Bronchial epithelial cell (primary cell): Measurements from ENCODE around the gene LRP1B. TPM values are rescaled to one million over a fixed set of nuclear protein-coding genes. Genes with fewer than 3 reads are reported as not detected.
A peak's percentile ranks its signal among the peaks of the same experiment; 100 is the strongest.

Source experiments
- DNase-seq: peaks from one replicate; pipeline ENCODE4 v3.0.0-alpha.2; 2010; ENCODE audit warnings: low read depth
- FAIRE-seq: peaks from 2 replicates; lab custom pipeline; 2011; peaks lifted over from hg19 to GRCh38; lab: Jason Lieb, UNC
- H3K27me3 ChIP-seq: 2 replicates; pipeline ENCODE4 v1.5.1; 2011; ENCODE audit warnings: low read length; ENCODE audit not compliant: control insufficient read depth, insufficient read depth
- H3K36me3 ChIP-seq: 2 replicates; pipeline ENCODE4 v1.5.1; 2011; ENCODE audit warnings: low read length; ENCODE audit not compliant: control insufficient read depth, insufficient read depth
- H3K4me3 ChIP-seq: 2 replicates; pipeline ENCODE4 v1.5.1; 2011; ENCODE audit warnings: mild to moderate bottlenecking, low read depth, low read length, control low read depth
- CTCF ChIP-seq: IDR thresholded peaks from 2 replicates; pipeline ENCODE4 v1.5.1; 2011; ENCODE audit warnings: mild to moderate bottlenecking, moderate library complexity, low read length, control low read depth, inconsistent platforms; ENCODE audit not compliant: insufficient read depth, severe bottlenecking
- total RNA-seq: library from RNA; depleted of rRNA; stranded (reverse); fragments of >200 nt; gene quantifications from 2 replicates; pipeline ENCODE4 v1.2.1, GENCODE V29; 2014

The LRP1B gene
- total RNA-seq, 1 donor from 2014 or later: under 0.01 TPM

GRCh38 chr2:141519906-141520305 is 610.9 kb downstream of the LRP1B start:
- no peaks in the 10 kb centered on the region for H3K36me3 ChIP-seq
- H3K4me3 ChIP-seq: no peak overlapping the region
- no peaks in the 10 kb centered on the region for H3K27me3 ChIP-seq
- FAIRE-seq (no peak), DNase-seq (no peak)
- no peak for TF ChIP-seq CTCF

GRCh38 chr2:141517852-141518421 is 612.9 kb downstream of the LRP1B start:
- Histone ChIP-seq H3K4me3 (no peak overlapping the region), H3K36me3 (no peaks in the 10 kb centered on the region), H3K27me3 (no peaks in the 10 kb centered on the region)
- FAIRE-seq: no peak
- peak; percentile 6 for DNase-seq
- TF ChIP-seq CTCF: no peak

DNA sequence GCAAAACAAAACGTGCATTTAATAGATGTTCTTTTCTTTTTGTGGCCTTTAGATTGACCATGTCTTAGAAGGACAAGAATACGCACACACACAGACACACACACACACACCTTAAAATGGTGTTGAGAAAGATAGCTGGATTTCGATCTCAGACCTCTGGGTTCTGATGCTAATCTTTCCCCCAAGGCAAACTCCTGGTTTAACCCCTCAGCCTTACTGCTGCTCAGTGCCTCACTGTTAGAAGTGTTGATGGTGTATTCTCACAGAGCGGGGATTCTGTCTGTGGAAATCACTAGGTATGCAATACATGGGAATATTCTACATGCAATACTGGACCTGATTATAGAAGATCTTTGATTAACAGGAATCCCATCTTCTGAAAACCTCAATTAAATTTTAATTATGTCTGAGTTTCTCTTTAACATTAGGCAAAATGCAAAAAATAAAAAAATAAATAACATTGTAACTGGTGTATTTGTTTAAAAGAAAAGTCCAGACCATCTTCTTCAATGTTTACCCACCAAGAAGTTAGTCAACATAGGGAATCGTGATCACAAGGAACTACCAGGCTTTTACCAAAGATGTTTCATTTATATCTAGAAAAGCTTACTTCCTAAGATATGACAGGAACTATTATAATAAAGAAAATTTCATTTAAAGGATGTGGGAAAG is 613.5 kb downstream of the LRP1B start:
- H3K4me3 ChIP-seq: no peak overlapping the region
- FAIRE-seq: no peak

DNA sequence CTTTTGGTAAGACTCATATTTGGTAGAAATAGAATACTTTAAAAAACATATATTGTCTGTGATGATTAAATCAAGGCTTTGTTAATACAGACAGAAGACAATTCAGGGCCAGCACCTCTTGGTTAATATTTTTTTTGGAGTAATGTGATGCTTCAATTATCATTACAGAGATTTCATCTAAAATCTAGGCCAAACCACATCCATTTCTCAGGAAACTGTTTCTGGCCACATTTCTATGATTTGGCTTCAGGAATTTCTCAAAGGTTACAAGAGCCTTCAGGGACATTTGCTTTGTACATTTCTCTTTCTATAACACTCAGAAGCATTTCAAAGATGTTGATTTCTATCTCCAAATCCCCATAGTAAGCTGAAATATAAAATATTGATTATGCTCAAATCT is 614.9 kb downstream of the LRP1B start:
- no peak for TF ChIP-seq CTCF
- H3K4me3 ChIP-seq: no peak overlapping the region
- FAIRE-seq (no peak), DNase-seq (no peak)
- H3K36me3 ChIP-seq: no peaks in the 10 kb centered on the region
- H3K27me3 ChIP-seq: no peaks in the 10 kb centered on the region

More for the DNA sequence above, 613.5 kb downstream of the LRP1B start:
- no peaks in the 10 kb centered on the region for H3K36me3 ChIP-seq
- H3K27me3 ChIP-seq: no peaks in the 10 kb centered on the region
- DNase-seq: no peak
- TF ChIP-seq CTCF: no peak

DNA sequence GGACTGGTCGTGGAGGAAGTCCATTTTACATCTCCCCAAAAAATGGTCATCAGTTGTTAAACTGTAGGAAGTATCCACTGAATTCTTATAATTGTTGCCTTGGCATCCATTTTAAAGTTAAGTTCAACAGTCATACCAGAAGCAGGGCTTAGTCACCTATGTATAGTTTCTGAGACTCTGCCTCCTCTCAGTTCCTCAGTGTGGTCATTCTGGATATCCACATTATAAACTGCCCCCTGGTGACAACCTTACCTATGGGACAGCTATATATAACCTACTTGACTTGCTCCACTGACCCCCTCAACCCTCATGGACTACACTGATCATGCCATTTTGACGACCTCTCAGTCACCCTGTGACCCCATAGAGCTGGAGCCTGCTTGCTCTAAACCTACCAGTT is 617.0 kb downstream of the LRP1B start:
- DNase-seq (no peak), FAIRE-seq (no peak)
- no peak for TF ChIP-seq CTCF
- Histone ChIP-seq H3K4me3 (no peak overlapping the region), H3K27me3 (no peaks in the 10 kb centered on the region), H3K36me3 (no peaks in the 10 kb centered on the region)
